NCI-H2227 (cell line): ENCODE data around the gene CANX.
A peak's percentile ranks its signal among the peaks of the same experiment; 100 is the strongest.
"Not testable (repeated sequence)": the region's sequence is repeated elsewhere in the genome, so short reads cannot be mapped to it uniquely, and the experiment has no call there.

Experiments used
- DNase-seq: peaks from one replicate; lab custom pipeline; 2025; ENCODE audit not compliant: unreplicated experiment; lab: John Stamatoyannopoulos, UW

Gene CANX

GRCh38 chr5:179697993-179698934 is 503 bp upstream of the CANX start:
- DNase-seq, result peak; percentile 98

- peak; percentile 24 for DNase-seq
Observed at GRCh38 chr5:179699616-179700237, 960 bp downstream of the CANX start.

- no peak for DNase-seq
Observed at GRCh38 chr5:179700401-179700918, 1.7 kb downstream of the CANX start.

GRCh38 chr5:179716286-179716685 is 17.5 kb downstream of the CANX start:
- no peak for DNase-seq

GRCh38 chr5:179720222-179720621 is 21.5 kb downstream of the CANX start:
- DNase-seq, result no peak

GRCh38 chr5:179724163-179724562 is 25.4 kb downstream of the CANX start:
- no peak for DNase-seq

GRCh38 chr5:179727106-179727505 is 28.3 kb downstream of the CANX start:
- DNase-seq, result no peak

- DNase-seq, result no peak
Observed at GRCh38 chr5:179729303-179729702, 30.5 kb downstream of the CANX start.

- DNase-seq, result no peak
Observed at GRCh38 chr5:179729727-179730126, 31.0 kb downstream of the CANX start.

GRCh38 chr5:179730356-179730755 is 31.6 kb downstream of the CANX start:
- no peak for DNase-seq

- DNase-seq, result no peak
Observed at GRCh38 chr5:179730852-179731251, 32.1 kb downstream of the CANX start.

- no peak for DNase-seq
Observed at GRCh38 chr5:179731791-179732411, 33.1 kb downstream of the CANX start.

GRCh38 chr5:179732412-179732917 is 33.7 kb downstream of the CANX start, which contains the start of gene MAML1:
Gene MAML1, plus strand, starts transcription at chr5:179732822. Its CDS starts 291 bp downstream, at chr5:179733113.
- DNase-seq, result peak; percentile 99

- DNase-seq, result peak; percentile 54
Observed at GRCh38 chr5:179732918-179733771, 34.4 kb downstream of the CANX start.

GRCh38 chr5:179733772-179734126 is 35.0 kb downstream of the CANX start:
- no peak for DNase-seq

- no peak for DNase-seq
Observed at GRCh38 chr5:179734536-179735164, 35.9 kb downstream of the CANX start.

- DNase-seq, result no peak
Observed at GRCh38 chr5:179738742-179739141, 40.0 kb downstream of the CANX start.

GRCh38 chr5:179744106-179744505 is 45.3 kb downstream of the CANX start:
- DNase-seq, result not testable (repeated sequence)

- no peak for DNase-seq
Observed at GRCh38 chr5:179746872-179747271, 48.1 kb downstream of the CANX start.

GRCh38 chr5:179747811-179748210 is 49.0 kb downstream of the CANX start:
- DNase-seq, result no peak
